Neuronal stem cell (in vitro differentiated cells): ENCODE data around the gene DTNBP1.

ENCODE experiments used
- DNase-seq: peaks from one replicate; pipeline ENCODE4 v3.0.0-alpha.2; 2013; ENCODE audit warnings: low spot score
- H2AFZ ChIP-seq: one replicate; pipeline ENCODE4 v1.6.1; 2013; ENCODE audit warnings: mild to moderate bottlenecking, low read length, inconsistent platforms
- H2AK5ac ChIP-seq: 2 replicates; pipeline ENCODE4 v1.6.1; 2013; ENCODE audit warnings: low read depth, mild to moderate bottlenecking, inconsistent platforms, low read length, moderate library complexity, mixed read lengths
- H2BK120ac ChIP-seq: 2 replicates; pipeline ENCODE4 v1.6.1; 2013; ENCODE audit warnings: low read depth, mild to moderate bottlenecking, inconsistent platforms, low read length, moderate library complexity, mixed read lengths
- H2BK12ac ChIP-seq: one replicate; pipeline ENCODE4 v1.6.1; 2013; ENCODE audit warnings: low read length, inconsistent platforms
- H2BK15ac ChIP-seq: 2 replicates; pipeline ENCODE4 v1.6.1; 2013; ENCODE audit warnings: mild to moderate bottlenecking, low read length, inconsistent platforms, mixed read lengths
- H2BK5ac ChIP-seq: one replicate; pipeline ENCODE4 v1.6.1; 2013; ENCODE audit warnings: inconsistent platforms, mild to moderate bottlenecking, low read length, moderate library complexity
- H3K14ac ChIP-seq: one replicate; pipeline ENCODE4 v1.6.1; 2013; ENCODE audit warnings: low read length, inconsistent platforms
- H3K18ac ChIP-seq: 2 replicates; pipeline ENCODE4 v1.6.1; 2013; ENCODE audit warnings: low read length, inconsistent platforms
- H3K23ac ChIP-seq: 2 replicates; pipeline ENCODE4 v1.6.1; 2013; ENCODE audit warnings: low read depth, mild to moderate bottlenecking, mixed read lengths, low read length, inconsistent platforms; ENCODE audit not compliant: poor library complexity
- H3K27ac ChIP-seq: replicated peaks from 3 replicates; pipeline ENCODE4 v1.5.1; 2013; ENCODE audit warnings: low read length, inconsistent platforms
- H3K27me3 ChIP-seq, 3 experiments: 2 replicates each; pipeline ENCODE4 v1.6.1; 2013; ENCODE audit warnings: low read length in 3 of 3, mild to moderate bottlenecking in 2 of 3, inconsistent platforms in 1 of 3, low read depth in 1 of 3, mixed read lengths in 1 of 3, moderate library complexity in 1 of 3; ENCODE audit not compliant: control insufficient read depth in 3 of 3, insufficient read depth in 3 of 3
- H3K36me3 ChIP-seq, 2 donors: replicated peaks in 1 of 2; 2 replicates each; pipeline ENCODE4 v1.6.1; 2013; ENCODE audit warnings: low read length in 2 of 2; ENCODE audit not compliant: control insufficient read depth in 2 of 2, insufficient read depth in 2 of 2
- H3K4ac ChIP-seq: 2 replicates; pipeline ENCODE4 v1.6.1; 2013; ENCODE audit warnings: inconsistent platforms, mild to moderate bottlenecking, low read length, moderate library complexity
- H3K4me1 ChIP-seq, 2 donors: 1 replicate in 1 of 2; 2 replicates in 1 of 2; pipeline ENCODE4 v1.6.1; 2013; ENCODE audit warnings: low read length in 2 of 2, low read depth in 1 of 2; ENCODE audit not compliant: control insufficient read depth in 2 of 2, insufficient read depth in 1 of 2
- H3K4me2 ChIP-seq: one replicate; pipeline ENCODE4 v1.6.1; 2013; ENCODE audit warnings: mild to moderate bottlenecking, low read length, inconsistent platforms; ENCODE audit not compliant: insufficient read depth, poor library complexity, severe bottlenecking
- H3K4me3 ChIP-seq, 2 donors: 2 replicates each; pipeline ENCODE4 v1.5.1; 2013; ENCODE audit warnings: low read length in 2 of 2, mild to moderate bottlenecking in 2 of 2, inconsistent platforms in 1 of 2, moderate library complexity in 1 of 2
- H3K79me1 ChIP-seq: one replicate; pipeline ENCODE4 v1.6.1; 2013; ENCODE audit warnings: low read depth, mild to moderate bottlenecking, inconsistent platforms, low read length, moderate library complexity
- H3K9ac ChIP-seq: one replicate; pipeline ENCODE4 v1.6.1; 2013; ENCODE audit warnings: mild to moderate bottlenecking, low read depth, low read length, inconsistent platforms; ENCODE audit not compliant: poor library complexity
- H3K9me3 ChIP-seq, 2 donors: replicated peaks in 1 of 2; 2 replicates each; pipeline versions ENCODE3 to v1.6.1; 2013; ENCODE audit warnings: low read length in 2 of 2, mild to moderate bottlenecking in 2 of 2, inconsistent platforms in 1 of 2, low read depth in 1 of 2, mixed read lengths in 1 of 2, moderate library complexity in 1 of 2; ENCODE audit not compliant: control insufficient read depth in 2 of 2, insufficient read depth in 1 of 2
- H4K8ac ChIP-seq: one replicate; pipeline ENCODE4 v1.6.1; 2013; ENCODE audit warnings: low read depth, mild to moderate bottlenecking, inconsistent platforms, low read length, moderate library complexity
- H4K91ac ChIP-seq: one replicate; pipeline ENCODE4 v1.6.1; 2013; ENCODE audit warnings: low read length, low read depth, mild to moderate bottlenecking, inconsistent platforms; ENCODE audit not compliant: poor library complexity
- WGBS, 2 donors: extraction: QIAGEN DNeasy Blood & Tissue Kit; methylation state at CpG; one replicate each; pipeline ENCODE4 v1.1.7; 2013; ENCODE audit warnings: missing lambda C conversion rate in 2 of 2, mixed read lengths in 1 of 2; ENCODE audit not compliant: insufficient read length in 2 of 2, insufficient replicate concordance in 1 of 2; ENCODE audit errors: extremely low coverage in 2 of 2; 5-methylcytosine and 5-hydroxymethylcytosine counted together

DTNBP1 gene

GRCh38 chr6:15491255-15491985 is 171.4 kb downstream of the DTNBP1 start:
- Histone ChIP-seq H4K91ac (no peak overlapping the region), H3K23ac (no peak overlapping the region), H3K36me3 (peaks cover 24 to 71% of the 10 kb centered on the region in 2 donors), H4K8ac (no peak overlapping the region), H3K4me2 (no peak overlapping the region), H3K27ac (no peak overlapping the region), H3K27me3 (no peaks in the 10 kb centered on the region), H2BK15ac (no peak overlapping the region), H2BK5ac (no peak overlapping the region), H3K14ac (no peak overlapping the region), H3K18ac (no peak overlapping the region), H3K79me1 (peaks cover 2% of the 10 kb centered on the region), H2AFZ (no peak overlapping the region), H2BK12ac (no peak overlapping the region), H2BK120ac (no peak overlapping the region), H2AK5ac (no peak overlapping the region), H3K9ac (no peak overlapping the region), H3K9me3 (no peaks in the 10 kb centered on the region), H3K4me1 (peaks cover 0 to 3% of the 10 kb centered on the region in 2 donors), H3K4ac (no peak overlapping the region), H3K4me3 (no peak overlapping the region)
- DNase-seq, result peak; percentile 47
- no CpG with 5 or more reads among the region's 9 CpGs for WGBS, 2 donors

GRCh38 chr6:15490242-15491100 is 172.4 kb downstream of the DTNBP1 start:
- Histone ChIP-seq H3K9me3 (no peaks in the 10 kb centered on the region), H3K36me3 (peaks cover 17 to 64% of the 10 kb centered on the region in 2 donors), H2BK15ac (no peak overlapping the region), H3K27ac (no peak overlapping the region), H4K91ac (no peak overlapping the region), H3K4ac (no peak overlapping the region), H3K27me3 (no peaks in the 10 kb centered on the region), H3K23ac (no peak overlapping the region), H3K18ac (no peak overlapping the region), H3K9ac (no peak overlapping the region), H2BK12ac (no peak overlapping the region), H2AK5ac (no peak overlapping the region), H2AFZ (no peak overlapping the region), H3K79me1 (peaks cover 2% of the 10 kb centered on the region), H2BK5ac (no peak overlapping the region), H3K4me1 (peaks cover 0 to 3% of the 10 kb centered on the region in 2 donors), H3K4me2 (no peak overlapping the region), H4K8ac (no peak overlapping the region), H3K4me3 (no peak overlapping the region), H3K14ac (no peak overlapping the region), H2BK120ac (no peak overlapping the region)
- no CpG with 5 or more reads among the region's 11 CpGs for WGBS, 2 donors
- no peak for DNase-seq

- Histone ChIP-seq H2BK12ac (no peak overlapping the region), H2BK120ac (no peak overlapping the region), H2BK5ac (no peak overlapping the region), H3K4me2 (no peak overlapping the region), H4K91ac (no peak overlapping the region), H3K4ac (no peak overlapping the region), H2AFZ (no peak overlapping the region), H3K9ac (no peak overlapping the region), H3K23ac (no peak overlapping the region), H2BK15ac (no peak overlapping the region), H2AK5ac (no peak overlapping the region), H3K79me1 (no peaks in the 10 kb centered on the region), H3K4me1 (peaks cover 0 to 4% of the 10 kb centered on the region in 2 donors), H3K4me3 (no peak overlapping the region), H3K9me3 (no peaks in the 10 kb centered on the region), H3K14ac (no peak overlapping the region), H3K36me3 (peaks cover 17 to 55% of the 10 kb centered on the region in 2 donors), H3K27me3 (no peaks in the 10 kb centered on the region), H3K18ac (no peak overlapping the region), H4K8ac (no peak overlapping the region), H3K27ac (no peak overlapping the region)
- no peak for DNase-seq
- no CpG with 5 or more reads among the region's 14 CpGs for WGBS, 2 donors
Measured at GRCh38 chr6:15489261-15489962, 173.4 kb downstream of the DTNBP1 start.

- no peak overlapping the region for H2BK15ac ChIP-seq
- no peak overlapping the region for H3K4me2 ChIP-seq
- H2AFZ ChIP-seq, result no peak overlapping the region
- H3K14ac ChIP-seq, result no peak overlapping the region
- H3K36me3 ChIP-seq, result peaks cover 15 to 44% of the 10 kb centered on the region in 2 donors
- H4K91ac ChIP-seq, result no peak overlapping the region
- peaks cover 0 to 7% of the 10 kb centered on the region in 2 donors for H3K4me1 ChIP-seq
- no peak overlapping the region for H3K9ac ChIP-seq
- DNase-seq, result no peak
- H3K4ac ChIP-seq, result no peak overlapping the region
- no peak overlapping the region for H2BK120ac ChIP-seq
- no peak overlapping the region for H2BK5ac ChIP-seq
- no peaks in the 10 kb centered on the region for H3K9me3 ChIP-seq
- H4K8ac ChIP-seq, result no peak overlapping the region
- no peak overlapping the region for H3K27ac ChIP-seq
- H3K79me1 ChIP-seq, result no peaks in the 10 kb centered on the region
- no peaks in the 10 kb centered on the region for H3K27me3 ChIP-seq
- no CpG with 5 or more reads among the region's 13 CpGs for WGBS, 2 donors
- no peak overlapping the region for H3K18ac ChIP-seq
- no peak overlapping the region for H3K23ac ChIP-seq
- no peak overlapping the region for H2AK5ac ChIP-seq
- H3K4me3 ChIP-seq, result no peak overlapping the region
- no peak overlapping the region for H2BK12ac ChIP-seq
Measured at GRCh38 chr6:15487262-15487661, 175.6 kb downstream of the DTNBP1 start.
